Middle frontal gyrus (tissue), 1 donor: ENCODE data around the gene MYRIP.
"Not testable (repeated sequence)": the region's sequence is repeated elsewhere in the genome, so short reads cannot be mapped to it uniquely, and the experiment has no call there.

Source experiments
- DNase-seq: peaks from one replicate; pipeline ENCODE4 v3.0.0-alpha.2; 2015; ENCODE audit warnings: low spot score; ENCODE audit errors: extremely low spot score

Gene MYRIP

GRCh38 chr3:39809181-39809994, at the start of gene MYRIP:
MYRIP (plus strand) TSS chr3:39809609; CDS start chr3:39900817, 91,208 bp downstream.
- DNase-seq: peak; percentile 18

- DNase-seq: no peak
Measured at GRCh38 chr3:39760325-39760724, 49.1 kb upstream of the MYRIP start.

GRCh38 chr3:39762537-39763070, 46.8 kb upstream of the MYRIP start:
- no peak for DNase-seq

GRCh38 chr3:39763390-39763789, 46.0 kb upstream of the MYRIP start:
- DNase-seq: no peak

- no peak for DNase-seq
Measured at GRCh38 chr3:39765575-39765974, 43.8 kb upstream of the MYRIP start.

GRCh38 chr3:39766433-39766832, 43.0 kb upstream of the MYRIP start:
- no peak for DNase-seq

GRCh38 chr3:39766909-39767308, 42.5 kb upstream of the MYRIP start:
- not testable (repeated sequence) for DNase-seq

- DNase-seq: not testable (repeated sequence)
Measured at GRCh38 chr3:39778168-39778567, 31.2 kb upstream of the MYRIP start.

- DNase-seq: no peak
Measured at GRCh38 chr3:39779511-39780230, 29.7 kb upstream of the MYRIP start.

- DNase-seq: no peak
Measured at GRCh38 chr3:39780352-39780751, 29.1 kb upstream of the MYRIP start.

GRCh38 chr3:39781025-39781424, 28.4 kb upstream of the MYRIP start:
- no peak for DNase-seq

- no peak for DNase-seq
Measured at GRCh38 chr3:39781632-39782031, 27.8 kb upstream of the MYRIP start.

GRCh38 chr3:39783680-39784079, 25.7 kb upstream of the MYRIP start:
- DNase-seq: no peak

- no peak for DNase-seq
Measured at GRCh38 chr3:39784922-39785321, 24.5 kb upstream of the MYRIP start.

- no peak for DNase-seq
Measured at GRCh38 chr3:39788128-39788883, 21.1 kb upstream of the MYRIP start.

GRCh38 chr3:39791603-39792002, 17.8 kb upstream of the MYRIP start:
- DNase-seq: no peak

GRCh38 chr3:39794880-39795279, 14.5 kb upstream of the MYRIP start:
- no peak for DNase-seq

GRCh38 chr3:39801216-39801615, 8.2 kb upstream of the MYRIP start:
- DNase-seq: no peak

GRCh38 chr3:39802486-39802885, 6.9 kb upstream of the MYRIP start:
- DNase-seq: not testable (repeated sequence)

GRCh38 chr3:39803956-39804355, 5.5 kb upstream of the MYRIP start:
- no peak for DNase-seq

GRCh38 chr3:39804951-39805350, 4.5 kb upstream of the MYRIP start:
- DNase-seq: no peak

- DNase-seq: no peak
Measured at GRCh38 chr3:39805650-39806049, 3.8 kb upstream of the MYRIP start.
